ENCODE results near the gene POLE2.

DNA sequence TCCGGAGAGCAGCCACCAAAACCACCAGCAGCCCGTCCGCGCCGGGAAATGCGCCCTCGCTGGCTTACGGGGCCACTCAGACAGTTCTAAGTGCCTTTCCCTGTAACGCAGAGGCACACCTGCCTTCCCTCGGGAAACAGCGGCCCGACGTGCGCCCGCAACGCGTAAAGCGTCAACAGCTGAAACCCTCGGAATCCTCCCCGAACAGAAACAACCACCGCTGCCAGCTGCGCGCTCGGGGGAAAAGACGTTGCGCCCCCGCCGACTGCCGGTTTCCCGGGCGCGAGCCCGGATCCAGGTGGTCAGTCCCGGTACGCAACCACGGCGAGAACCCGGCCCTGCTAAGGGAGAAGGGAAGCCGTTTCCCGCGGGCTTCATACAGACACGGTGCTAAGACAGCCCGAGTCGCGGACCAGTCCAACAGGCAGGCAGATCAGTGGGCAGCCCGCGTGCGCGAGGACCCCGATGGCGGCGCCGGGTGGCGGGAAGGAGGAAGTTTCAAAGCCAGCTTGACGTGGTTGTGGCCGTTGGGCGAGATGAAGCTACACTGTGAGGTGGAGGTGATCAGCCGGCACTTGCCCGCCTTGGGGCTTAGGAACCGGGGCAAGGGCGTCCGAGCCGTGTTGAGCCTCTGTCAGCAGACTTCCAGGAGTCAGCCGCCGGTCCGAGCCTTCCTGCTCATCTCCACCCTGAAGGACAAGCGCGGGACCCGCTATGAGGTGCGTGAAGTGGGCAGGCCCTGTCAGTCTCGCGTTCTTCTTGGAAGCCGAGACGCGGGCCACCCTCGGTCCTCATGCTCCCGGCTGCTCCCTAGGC lies 89.3 kb downstream of the POLE2 start, which contains the start of gene LRR1:
- TF ChIP-seq, protein P1, sequence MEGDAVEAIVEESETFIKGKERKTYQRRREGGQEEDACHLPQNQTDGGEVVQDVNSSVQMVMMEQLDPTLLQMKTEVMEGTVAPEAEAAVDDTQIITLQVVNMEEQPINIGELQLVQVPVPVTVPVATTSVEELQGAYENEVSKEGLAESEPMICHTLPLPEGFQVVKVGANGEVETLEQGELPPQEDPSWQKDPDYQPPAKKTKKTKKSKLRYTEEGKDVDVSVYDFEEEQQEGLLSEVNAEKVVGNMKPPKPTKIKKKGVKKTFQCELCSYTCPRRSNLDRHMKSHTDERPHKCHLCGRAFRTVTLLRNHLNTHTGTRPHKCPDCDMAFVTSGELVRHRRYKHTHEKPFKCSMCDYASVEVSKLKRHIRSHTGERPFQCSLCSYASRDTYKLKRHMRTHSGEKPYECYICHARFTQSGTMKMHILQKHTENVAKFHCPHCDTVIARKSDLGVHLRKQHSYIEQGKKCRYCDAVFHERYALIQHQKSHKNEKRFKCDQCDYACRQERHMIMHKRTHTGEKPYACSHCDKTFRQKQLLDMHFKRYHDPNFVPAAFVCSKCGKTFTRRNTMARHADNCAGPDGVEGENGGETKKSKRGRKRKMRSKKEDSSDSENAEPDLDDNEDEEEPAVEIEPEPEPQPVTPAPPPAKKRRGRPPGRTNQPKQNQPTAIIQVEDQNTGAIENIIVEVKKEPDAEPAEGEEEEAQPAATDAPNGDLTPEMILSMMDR (conservative IDR thresholded peaks at IDR 0.05; ENCODE audit: low read length) = no peak
- TF ChIP-seq EZH2phosphoT487 (IDR thresholded peaks at IDR 0.05; ENCODE audit: borderline replicate concordance, low read depth, low read length) = no peak

Measured in OCI-LY7 (cell line).